Esophagus muscularis mucosa (tissue), 4 donors: Measurements from ENCODE around the gene IGFN1.

Source experiments
- CTCF ChIP-seq, 3 experiments: fragments of 200-600 bp in 2 of 3; fragments of 450-650 bp in 1 of 3; sonication (generic) in 2 of 3; IDR thresholded peaks; one replicate each; pipeline ENCODE4 v1.5.1; 2017 to 2019; ENCODE audit warnings: antibody characterized with exemption in 3 of 3, mild to moderate bottlenecking in 2 of 3, moderate library complexity in 1 of 3
- EP300 ChIP-seq: sonication (generic); formaldehyde crosslinking; IDR thresholded peaks from one replicate; pipeline ENCODE4 v1.6.1; 2017; ENCODE audit warnings: antibody characterized with exemption
- POLR2AphosphoS5 ChIP-seq, 2 donors: sonication (generic); formaldehyde crosslinking; IDR thresholded peaks; one replicate each; pipeline ENCODE4 v1.6.1; 2017; ENCODE audit warnings: antibody characterized with exemption in 2 of 2

- no peak for TF ChIP-seq CTCF (IDR thresholded peaks at IDR 0.05)
- TF ChIP-seq EP300 = no peak
- no peak for TF ChIP-seq POLR2AphosphoS5 (IDR thresholded peaks at IDR 0.05)
These were observed 49.2 kb upstream of the IGFN1 start for GRCh38 chr1:201141418-201141817.
